HEK293T (cell line): Measurements from ENCODE around the gene EIPR1.

Experiments
- ARNT ChIP-seq: fragments of 450-650 bp; IDR thresholded peaks from 2 replicates; pipeline ENCODE4 v1.6.1; 2017; ENCODE audit warnings: mild to moderate bottlenecking
- ELF4 ChIP-seq: fragments of 450-650 bp; IDR thresholded peaks from 2 replicates; pipeline ENCODE4 v1.6.1; 2017; ENCODE audit warnings: antibody characterized with exemption
- FOXA1 ChIP-seq: fragments of 450-650 bp; IDR thresholded peaks from 2 replicates; pipeline ENCODE4 v1.6.1; 2016; ENCODE audit warnings: mild to moderate bottlenecking
- HDGF ChIP-seq: fragments of 450-650 bp; IDR thresholded peaks from 2 replicates; pipeline ENCODE4 v1.6.1; 2017; ENCODE audit warnings: antibody characterized with exemption, borderline replicate concordance
- L3MBTL2 ChIP-seq: fragments of 450-650 bp; conservative IDR thresholded peaks from 2 replicates; pipeline ENCODE4 v1.6.1; 2016; ENCODE audit warnings: mild to moderate bottlenecking
- SP1 ChIP-seq: fragments of 450-650 bp; IDR thresholded peaks from 2 replicates; pipeline ENCODE4 v1.6.1; 2017
- TARDBP ChIP-seq: fragments of 450-650 bp; IDR thresholded peaks from 2 replicates; pipeline ENCODE4 v1.6.1; 2016
- ZNF384 ChIP-seq: fragments of 450-650 bp; IDR thresholded peaks from 2 replicates; pipeline ENCODE4 v1.6.1; 2016

- TF ChIP-seq FOXA1 (no peak), ARNT (no peak), ZNF384 (no peak), SP1 (no peak), ELF4 (no peak), L3MBTL2 (no peak), HDGF (no peak), TARDBP (no peak)
Measured at GRCh38 chr2:3338340-3338739, 39.3 kb downstream of the EIPR1 start.
